ENCODE results near the gene UGT1A9.

Gene UGT1A9

GRCh38 chr2:233656443-233656842 is 15.3 kb upstream of the UGT1A9 start:
- H3K9ac ChIP-seq (ENCODE audit: low read length) = no peak overlapping the region
- H3K27me3 ChIP-seq (ENCODE audit: control insufficient read depth, insufficient read depth, low read length) = no peaks in the 10 kb centered on the region
- H3K36me3 ChIP-seq (ENCODE audit: control insufficient read depth, insufficient read depth, low read length) = no peaks in the 10 kb centered on the region
- H3K9me3 ChIP-seq (ENCODE audit: control insufficient read depth, low read length) = no peaks in the 10 kb centered on the region
- no peak overlapping the region for H3K4me3 ChIP-seq (ENCODE audit: low read length)
- H3K4me1 ChIP-seq (ENCODE audit: control insufficient read depth, insufficient read depth, low read length) = peaks cover 6% of the 10 kb centered on the region

GRCh38 chr2:233658610-233659009 is 13.1 kb upstream of the UGT1A9 start:
- Histone ChIP-seq H3K4me1 (ENCODE audit: control insufficient read depth, insufficient read depth, low read length) (peaks cover 6% of the 10 kb centered on the region), H3K36me3 (ENCODE audit: control insufficient read depth, insufficient read depth, low read length) (no peaks in the 10 kb centered on the region), H3K4me3 (ENCODE audit: low read length) (no peak overlapping the region), H3K9ac (ENCODE audit: low read length) (no peak overlapping the region), H3K27me3 (ENCODE audit: control insufficient read depth, insufficient read depth, low read length) (no peaks in the 10 kb centered on the region), H3K9me3 (ENCODE audit: control insufficient read depth, low read length) (no peaks in the 10 kb centered on the region)

- H3K9ac ChIP-seq (ENCODE audit: low read length) = no peak overlapping the region
- H3K4me3 ChIP-seq (ENCODE audit: low read length) = no peak overlapping the region
- H3K9me3 ChIP-seq (ENCODE audit: control insufficient read depth, low read length) = no peaks in the 10 kb centered on the region
- H3K36me3 ChIP-seq (ENCODE audit: control insufficient read depth, insufficient read depth, low read length) = no peaks in the 10 kb centered on the region
- H3K4me1 ChIP-seq (ENCODE audit: control insufficient read depth, insufficient read depth, low read length) = no peaks in the 10 kb centered on the region
- H3K27me3 ChIP-seq (ENCODE audit: control insufficient read depth, insufficient read depth, low read length) = no peaks in the 10 kb centered on the region
Measured at GRCh38 chr2:233663911-233664310, 7.8 kb upstream of the UGT1A9 start.

GRCh38 chr2:233668605-233669260 is 3.0 kb upstream of the UGT1A9 start:
- Histone ChIP-seq H3K27me3 (ENCODE audit: control insufficient read depth, insufficient read depth, low read length) (no peaks in the 10 kb centered on the region), H3K4me1 (ENCODE audit: control insufficient read depth, insufficient read depth, low read length) (no peaks in the 10 kb centered on the region), H3K4me3 (ENCODE audit: low read length) (no peak overlapping the region), H3K36me3 (ENCODE audit: control insufficient read depth, insufficient read depth, low read length) (no peaks in the 10 kb centered on the region), H3K9ac (ENCODE audit: low read length) (no peak overlapping the region), H3K9me3 (ENCODE audit: control insufficient read depth, low read length) (no peaks in the 10 kb centered on the region)

GRCh38 chr2:233672886-233673285 is 1.2 kb downstream of the UGT1A9 start:
- Histone ChIP-seq H3K27me3 (ENCODE audit: control insufficient read depth, insufficient read depth, low read length) (no peaks in the 10 kb centered on the region), H3K4me3 (ENCODE audit: low read length) (no peak overlapping the region), H3K36me3 (ENCODE audit: control insufficient read depth, insufficient read depth, low read length) (no peaks in the 10 kb centered on the region), H3K9ac (ENCODE audit: low read length) (no peak overlapping the region), H3K9me3 (ENCODE audit: control insufficient read depth, low read length) (no peaks in the 10 kb centered on the region), H3K4me1 (ENCODE audit: control insufficient read depth, insufficient read depth, low read length) (no peaks in the 10 kb centered on the region)

- Histone ChIP-seq H3K4me3 (ENCODE audit: low read length) (no peak overlapping the region), H3K27me3 (ENCODE audit: control insufficient read depth, insufficient read depth, low read length) (no peaks in the 10 kb centered on the region), H3K4me1 (ENCODE audit: control insufficient read depth, insufficient read depth, low read length) (no peaks in the 10 kb centered on the region), H3K9ac (ENCODE audit: low read length) (no peak overlapping the region), H3K9me3 (ENCODE audit: control insufficient read depth, low read length) (no peaks in the 10 kb centered on the region), H3K36me3 (ENCODE audit: control insufficient read depth, insufficient read depth, low read length) (no peaks in the 10 kb centered on the region)
Measured at GRCh38 chr2:233673896-233674295, 2.2 kb downstream of the UGT1A9 start.

- Histone ChIP-seq H3K4me1 (ENCODE audit: control insufficient read depth, insufficient read depth, low read length) (no peaks in the 10 kb centered on the region), H3K27me3 (ENCODE audit: control insufficient read depth, insufficient read depth, low read length) (no peaks in the 10 kb centered on the region), H3K4me3 (ENCODE audit: low read length) (no peak overlapping the region), H3K9ac (ENCODE audit: low read length) (no peak overlapping the region), H3K9me3 (ENCODE audit: control insufficient read depth, low read length) (no peaks in the 10 kb centered on the region), H3K36me3 (ENCODE audit: control insufficient read depth, insufficient read depth, low read length) (no peaks in the 10 kb centered on the region)
Measured at GRCh38 chr2:233674314-233674713, 2.6 kb downstream of the UGT1A9 start.

- Histone ChIP-seq H3K4me1 (ENCODE audit: control insufficient read depth, insufficient read depth, low read length) (no peaks in the 10 kb centered on the region), H3K4me3 (ENCODE audit: low read length) (no peak overlapping the region), H3K9ac (ENCODE audit: low read length) (no peak overlapping the region), H3K9me3 (ENCODE audit: control insufficient read depth, low read length) (no peaks in the 10 kb centered on the region), H3K27me3 (ENCODE audit: control insufficient read depth, insufficient read depth, low read length) (no peaks in the 10 kb centered on the region), H3K36me3 (ENCODE audit: control insufficient read depth, insufficient read depth, low read length) (no peaks in the 10 kb centered on the region)
Measured at GRCh38 chr2:233674995-233675394, 3.3 kb downstream of the UGT1A9 start.

GRCh38 chr2:233676046-233676445 is 4.3 kb downstream of the UGT1A9 start:
- Histone ChIP-seq H3K4me1 (ENCODE audit: control insufficient read depth, insufficient read depth, low read length) (no peaks in the 10 kb centered on the region), H3K27me3 (ENCODE audit: control insufficient read depth, insufficient read depth, low read length) (no peaks in the 10 kb centered on the region)

GRCh38 chr2:233679196-233679595 is 7.5 kb downstream of the UGT1A9 start:
- Histone ChIP-seq H3K4me3 (ENCODE audit: low read length) (no peak overlapping the region), H3K27me3 (ENCODE audit: control insufficient read depth, insufficient read depth, low read length) (no peaks in the 10 kb centered on the region), H3K4me1 (ENCODE audit: control insufficient read depth, insufficient read depth, low read length) (no peaks in the 10 kb centered on the region), H3K9me3 (ENCODE audit: control insufficient read depth, low read length) (no peaks in the 10 kb centered on the region), H3K36me3 (ENCODE audit: control insufficient read depth, insufficient read depth, low read length) (no peaks in the 10 kb centered on the region), H3K9ac (ENCODE audit: low read length) (no peak overlapping the region)

More at GRCh38 chr2:233676046-233676445, 4.3 kb downstream of the UGT1A9 start:
- Histone ChIP-seq H3K4me3 (ENCODE audit: low read length) (no peak overlapping the region), H3K9ac (ENCODE audit: low read length) (no peak overlapping the region), H3K9me3 (ENCODE audit: control insufficient read depth, low read length) (no peaks in the 10 kb centered on the region), H3K36me3 (ENCODE audit: control insufficient read depth, insufficient read depth, low read length) (no peaks in the 10 kb centered on the region)

- no peaks in the 10 kb centered on the region for H3K4me1 ChIP-seq (ENCODE audit: control insufficient read depth, insufficient read depth, low read length)
Measured at GRCh38 chr2:233680361-233681045, 8.8 kb downstream of the UGT1A9 start.

GRCh38 chr2:233681521-233682099 is 9.9 kb downstream of the UGT1A9 start, which contains the start of gene UGT1A7:
TSS of gene UGT1A7 (plus strand) at chr2:233681901. CDS start at chr2:233681938, 37 bp downstream.
- Histone ChIP-seq H3K36me3 (ENCODE audit: control insufficient read depth, insufficient read depth, low read length) (no peaks in the 10 kb centered on the region), H3K9ac (ENCODE audit: low read length) (no peak within 1 kb of the TSS), H3K27me3 (ENCODE audit: control insufficient read depth, insufficient read depth, low read length) (no peaks in the 10 kb centered on the region), H3K4me3 (ENCODE audit: low read length) (no peak within 1 kb of the TSS), H3K9me3 (ENCODE audit: control insufficient read depth, low read length) (no peaks in the 10 kb centered on the region), H3K4me1 (ENCODE audit: control insufficient read depth, insufficient read depth, low read length) (peaks cover under 1% of the 10 kb centered on the region)

More at GRCh38 chr2:233680361-233681045, 8.8 kb downstream of the UGT1A9 start:
- no peak overlapping the region for H3K4me3 ChIP-seq (ENCODE audit: low read length)
- no peak overlapping the region for H3K9ac ChIP-seq (ENCODE audit: low read length)
- H3K27me3 ChIP-seq (ENCODE audit: control insufficient read depth, insufficient read depth, low read length) = no peaks in the 10 kb centered on the region
- no peaks in the 10 kb centered on the region for H3K36me3 ChIP-seq (ENCODE audit: control insufficient read depth, insufficient read depth, low read length)
- no peaks in the 10 kb centered on the region for H3K9me3 ChIP-seq (ENCODE audit: control insufficient read depth, low read length)
